ENCODE results near the gene RAD18. TPM values are rescaled to one million over a fixed set of nuclear protein-coding genes. Genes with fewer than 3 reads are reported as not detected.

Gene RAD18
- total RNA-seq, 1 experiment from 2014 or later = 13.8 TPM

DNA sequence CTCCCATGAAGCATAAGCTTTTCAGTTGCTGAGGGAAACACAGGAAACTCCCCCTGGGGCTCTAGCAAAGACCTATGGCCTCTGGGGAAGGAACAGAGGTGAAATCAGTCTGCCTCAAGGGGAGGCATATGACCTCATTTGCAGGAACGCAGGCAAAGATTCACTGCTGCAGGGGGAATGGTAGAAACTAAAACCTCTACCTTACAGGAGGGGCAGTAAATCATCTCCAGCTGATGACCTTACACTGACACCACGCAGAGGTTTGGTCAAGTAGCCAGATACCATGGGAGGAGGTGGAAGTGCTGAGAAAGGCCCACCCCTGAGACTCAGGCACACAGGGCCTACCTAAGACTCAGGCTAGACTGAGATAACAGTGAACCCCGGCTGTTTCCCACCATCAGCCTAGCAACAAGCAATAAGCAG, 81.1 kb downstream of the RAD18 start:
- Histone ChIP-seq H3K9me3 (ENCODE audit: control insufficient read depth, insufficient read depth, low read depth, low read length) (no peaks in the 10 kb centered on the region), H3K27me3 (ENCODE audit: control insufficient read depth, insufficient read depth, low read length) (no peaks in the 10 kb centered on the region), H3K27ac (ENCODE audit: low read length) (no peak overlapping the region), H3K36me3 (ENCODE audit: control insufficient read depth, insufficient read depth, low read length) (no peaks in the 10 kb centered on the region), H3K4me1 (ENCODE audit: control insufficient read depth, insufficient read depth, low read length) (no peaks in the 10 kb centered on the region), H3K4me3 (ENCODE audit: low read depth in 2 of 2, low read length in 2 of 2) (no peak overlapping the region)
- ChIA-PET CTCF (no interaction called here), POLR2A (no interaction called here)
- in situ Hi-C loops (cut with HindIII; ENCODE audit: low pct_unique_long_range_greater_than_20kb, low sequenced_read_pairs) (no loop called here), intact Hi-C loops (cut with micrococcal nuclease; ENCODE audit: unreplicated experiment) (no loop called here)
- ATAC-seq = no peak
- no TSS peak for BruUV-seq (replicated peaks)
- TF ChIP-seq TCF7L2 (IDR thresholded peaks at IDR 0.05; ENCODE audit: low read depth, low read length) = no peak
- TF ChIP-seq, protein P1, sequence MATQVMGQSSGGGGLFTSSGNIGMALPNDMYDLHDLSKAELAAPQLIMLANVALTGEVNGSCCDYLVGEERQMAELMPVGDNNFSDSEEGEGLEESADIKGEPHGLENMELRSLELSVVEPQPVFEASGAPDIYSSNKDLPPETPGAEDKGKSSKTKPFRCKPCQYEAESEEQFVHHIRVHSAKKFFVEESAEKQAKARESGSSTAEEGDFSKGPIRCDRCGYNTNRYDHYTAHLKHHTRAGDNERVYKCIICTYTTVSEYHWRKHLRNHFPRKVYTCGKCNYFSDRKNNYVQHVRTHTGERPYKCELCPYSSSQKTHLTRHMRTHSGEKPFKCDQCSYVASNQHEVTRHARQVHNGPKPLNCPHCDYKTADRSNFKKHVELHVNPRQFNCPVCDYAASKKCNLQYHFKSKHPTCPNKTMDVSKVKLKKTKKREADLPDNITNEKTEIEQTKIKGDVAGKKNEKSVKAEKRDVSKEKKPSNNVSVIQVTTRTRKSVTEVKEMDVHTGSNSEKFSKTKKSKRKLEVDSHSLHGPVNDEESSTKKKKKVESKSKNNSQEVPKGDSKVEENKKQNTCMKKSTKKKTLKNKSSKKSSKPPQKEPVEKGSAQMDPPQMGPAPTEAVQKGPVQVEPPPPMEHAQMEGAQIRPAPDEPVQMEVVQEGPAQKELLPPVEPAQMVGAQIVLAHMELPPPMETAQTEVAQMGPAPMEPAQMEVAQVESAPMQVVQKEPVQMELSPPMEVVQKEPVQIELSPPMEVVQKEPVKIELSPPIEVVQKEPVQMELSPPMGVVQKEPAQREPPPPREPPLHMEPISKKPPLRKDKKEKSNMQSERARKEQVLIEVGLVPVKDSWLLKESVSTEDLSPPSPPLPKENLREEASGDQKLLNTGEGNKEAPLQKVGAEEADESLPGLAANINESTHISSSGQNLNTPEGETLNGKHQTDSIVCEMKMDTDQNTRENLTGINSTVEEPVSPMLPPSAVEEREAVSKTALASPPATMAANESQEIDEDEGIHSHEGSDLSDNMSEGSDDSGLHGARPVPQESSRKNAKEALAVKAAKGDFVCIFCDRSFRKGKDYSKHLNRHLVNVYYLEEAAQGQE (IDR thresholded peaks at IDR 0.05; ENCODE audit: insufficient read depth in 1 of 2, low read depth in 2 of 2, low read length in 1 of 2) = no peak
- TF ChIP-seq, protein P2, sequence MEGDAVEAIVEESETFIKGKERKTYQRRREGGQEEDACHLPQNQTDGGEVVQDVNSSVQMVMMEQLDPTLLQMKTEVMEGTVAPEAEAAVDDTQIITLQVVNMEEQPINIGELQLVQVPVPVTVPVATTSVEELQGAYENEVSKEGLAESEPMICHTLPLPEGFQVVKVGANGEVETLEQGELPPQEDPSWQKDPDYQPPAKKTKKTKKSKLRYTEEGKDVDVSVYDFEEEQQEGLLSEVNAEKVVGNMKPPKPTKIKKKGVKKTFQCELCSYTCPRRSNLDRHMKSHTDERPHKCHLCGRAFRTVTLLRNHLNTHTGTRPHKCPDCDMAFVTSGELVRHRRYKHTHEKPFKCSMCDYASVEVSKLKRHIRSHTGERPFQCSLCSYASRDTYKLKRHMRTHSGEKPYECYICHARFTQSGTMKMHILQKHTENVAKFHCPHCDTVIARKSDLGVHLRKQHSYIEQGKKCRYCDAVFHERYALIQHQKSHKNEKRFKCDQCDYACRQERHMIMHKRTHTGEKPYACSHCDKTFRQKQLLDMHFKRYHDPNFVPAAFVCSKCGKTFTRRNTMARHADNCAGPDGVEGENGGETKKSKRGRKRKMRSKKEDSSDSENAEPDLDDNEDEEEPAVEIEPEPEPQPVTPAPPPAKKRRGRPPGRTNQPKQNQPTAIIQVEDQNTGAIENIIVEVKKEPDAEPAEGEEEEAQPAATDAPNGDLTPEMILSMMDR (IDR thresholded peaks at IDR 0.05) = no peak
- no peak for TF ChIP-seq SIN3A (IDR thresholded peaks at IDR 0.05; ENCODE audit: borderline replicate concordance, insufficient read depth, low read depth, low read length)
- no peak for TF ChIP-seq POLR2AphosphoS5 (IDR thresholded peaks at IDR 0.05; ENCODE audit: low read depth, low read length)
- DNase-seq (ENCODE audit: low read depth, low spot score) = no peak

DNA sequence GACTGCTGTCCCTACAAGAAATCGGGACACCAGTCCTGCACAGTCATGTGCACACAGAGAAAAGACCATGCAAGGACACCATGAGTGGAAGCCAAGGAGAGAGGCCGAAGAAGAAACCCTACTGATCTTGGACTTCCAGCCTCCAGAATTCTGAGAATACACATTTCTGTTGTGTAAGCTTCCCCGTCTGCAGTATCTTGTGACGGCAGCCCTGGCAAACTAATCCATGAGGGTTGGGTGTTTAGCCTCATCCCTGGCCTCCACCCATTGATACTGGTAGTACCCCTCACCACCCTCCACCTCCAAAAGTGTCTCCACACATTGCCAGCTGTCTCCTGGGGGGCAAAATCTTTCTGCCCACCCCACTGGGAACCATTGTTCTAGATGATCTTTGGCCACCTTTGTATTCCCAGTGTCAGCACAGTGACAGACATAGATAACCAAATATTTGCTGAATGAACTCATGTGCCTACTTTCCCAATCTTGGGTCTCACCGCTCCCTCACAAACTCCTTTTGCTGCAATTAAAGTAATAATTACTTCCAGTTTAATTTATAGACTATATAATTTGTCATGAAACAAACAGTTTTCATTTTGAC, 83.8 kb downstream of the RAD18 start:
- ChIA-PET CTCF (no interaction called here), POLR2A (no interaction called here)
- H3K27ac ChIP-seq (ENCODE audit: low read length) = no peak overlapping the region
- H3K36me3 ChIP-seq (ENCODE audit: control insufficient read depth, insufficient read depth, low read length) = no peaks in the 10 kb centered on the region
- no TSS peak for BruUV-seq (replicated peaks)
- in situ Hi-C loops (cut with HindIII; ENCODE audit: low pct_unique_long_range_greater_than_20kb, low sequenced_read_pairs) (no loop called here), intact Hi-C loops (cut with micrococcal nuclease; ENCODE audit: unreplicated experiment) (no loop called here)
- no peaks in the 10 kb centered on the region for H3K9me3 ChIP-seq (ENCODE audit: control insufficient read depth, insufficient read depth, low read depth, low read length)
- DNase-seq (ENCODE audit: low read depth, low spot score) (no peak), ATAC-seq (no peak)
- no peak for TF ChIP-seq POLR2AphosphoS5 (IDR thresholded peaks at IDR 0.05; ENCODE audit: low read depth, low read length)
- no peak for TF ChIP-seq TCF7L2 (IDR thresholded peaks at IDR 0.05; ENCODE audit: low read depth, low read length)
- TF ChIP-seq, protein P1 (IDR thresholded peaks at IDR 0.05; ENCODE audit: insufficient read depth in 1 of 2, low read depth in 2 of 2, low read length in 1 of 2) = no peak
- no peak for TF ChIP-seq SIN3A (IDR thresholded peaks at IDR 0.05; ENCODE audit: borderline replicate concordance, insufficient read depth, low read depth, low read length)
- TF ChIP-seq, protein P2 (IDR thresholded peaks at IDR 0.05) = no peak
- no peak overlapping the region for H3K4me3 ChIP-seq (ENCODE audit: low read depth in 2 of 2, low read length in 2 of 2)
- H3K27me3 ChIP-seq (ENCODE audit: control insufficient read depth, insufficient read depth, low read length) = no peaks in the 10 kb centered on the region
- H3K4me1 ChIP-seq (ENCODE audit: control insufficient read depth, insufficient read depth, low read length) = no peaks in the 10 kb centered on the region

Data from Panc1 (cell line).